ACC112 (cell line): ENCODE results near the gene CACNA2D1.
A peak's percentile ranks its signal among the peaks of the same experiment; 100 is the strongest.

Experiments
- H2AFZ ChIP-seq: fragments of 200-600 bp; sonication (generic); one replicate; pipeline ENCODE4 v1.6.0; 2017; ENCODE audit warnings: antibody characterized with exemption, low read length; ENCODE audit not compliant: unreplicated experiment
- H3K27ac ChIP-seq: fragments of 200-600 bp; sonication (generic); 2 replicates; pipeline ENCODE4 v1.5.1; 2014; ENCODE audit warnings: low read depth, mild to moderate bottlenecking, antibody characterized with exemption, low read length, moderate library complexity
- H3K27me3 ChIP-seq: fragments of 200-600 bp; sonication (generic); 2 replicates; pipeline ENCODE4 v1.6.1; 2014; ENCODE audit warnings: mild to moderate bottlenecking, antibody characterized with exemption, low read length, moderate library complexity, mixed read lengths; ENCODE audit not compliant: insufficient read depth
- H3K36me3 ChIP-seq: fragments of 200-600 bp; sonication (generic); 2 replicates; pipeline ENCODE4 v1.6.1; 2016; ENCODE audit warnings: mild to moderate bottlenecking, antibody characterized with exemption, low read length, moderate library complexity, mixed read lengths; ENCODE audit not compliant: insufficient read depth
- H3K4me1 ChIP-seq: fragments of 200-600 bp; sonication (generic); one replicate; pipeline ENCODE4 v1.6.1; 2016; ENCODE audit warnings: low read length, mixed read lengths; ENCODE audit not compliant: insufficient read depth, unreplicated experiment, control insufficient read depth
- H3K4me3 ChIP-seq: fragments of 200-600 bp; sonication (generic); 2 replicates; pipeline ENCODE4 v1.5.1; 2014; ENCODE audit warnings: mild to moderate bottlenecking, low read depth, low read length
- H3K79me2 ChIP-seq: fragments of 200-600 bp; sonication (generic); one replicate; pipeline ENCODE4 v1.6.0; 2016; ENCODE audit warnings: low read length; ENCODE audit not compliant: control insufficient read depth, unreplicated experiment, insufficient read depth

Gene CACNA2D1

GRCh38 chr7:82375129-82375528, 68.4 kb downstream of the CACNA2D1 start:
- H3K27ac ChIP-seq: no peak overlapping the region
- no peak overlapping the region for H3K4me3 ChIP-seq
- no peak overlapping the region for H2AFZ ChIP-seq
- H3K36me3 ChIP-seq: no peaks in the 10 kb centered on the region
- H3K4me1 ChIP-seq: no peaks in the 10 kb centered on the region
- no peaks in the 10 kb centered on the region for H3K27me3 ChIP-seq
- no peaks in the 10 kb centered on the region for H3K79me2 ChIP-seq

DNA sequence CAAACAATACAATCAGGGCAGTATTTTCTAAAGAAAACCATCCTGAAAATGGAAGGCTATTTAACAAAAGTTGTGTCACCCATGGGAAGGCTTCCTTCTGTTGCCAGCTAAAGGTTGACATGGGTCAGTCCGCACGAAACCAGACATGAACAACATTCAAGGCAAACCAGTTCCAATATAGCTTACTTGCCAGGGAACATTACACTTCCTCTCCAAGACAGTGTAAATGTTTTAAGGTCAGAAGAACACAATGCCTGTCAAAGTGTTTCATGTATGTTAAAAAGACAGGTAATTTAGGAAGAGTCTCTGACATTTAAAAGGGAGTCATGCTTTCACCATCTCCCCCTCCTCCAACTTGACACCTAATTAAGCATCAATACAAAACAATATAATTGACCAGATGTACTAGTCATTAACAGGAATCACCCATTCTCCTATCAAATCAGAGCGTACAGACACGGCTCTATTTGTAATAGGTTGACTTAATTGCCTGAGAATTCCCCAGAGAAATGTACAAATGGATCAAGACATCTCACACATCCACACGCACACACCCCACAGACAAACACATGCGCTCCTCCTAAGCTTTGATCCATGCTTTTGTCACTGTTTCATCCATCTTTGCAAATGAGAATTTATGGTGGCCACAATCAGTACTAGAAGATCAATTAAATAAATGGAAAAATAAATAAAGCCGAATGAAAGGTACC, 69.5 kb downstream of the CACNA2D1 start:
- no peaks in the 10 kb centered on the region for H3K4me1 ChIP-seq
- no peak overlapping the region for H3K27ac ChIP-seq
- H2AFZ ChIP-seq: no peak overlapping the region
- H3K36me3 ChIP-seq: no peaks in the 10 kb centered on the region
- H3K27me3 ChIP-seq: no peaks in the 10 kb centered on the region
- H3K79me2 ChIP-seq: no peaks in the 10 kb centered on the region
- no peak overlapping the region for H3K4me3 ChIP-seq

DNA sequence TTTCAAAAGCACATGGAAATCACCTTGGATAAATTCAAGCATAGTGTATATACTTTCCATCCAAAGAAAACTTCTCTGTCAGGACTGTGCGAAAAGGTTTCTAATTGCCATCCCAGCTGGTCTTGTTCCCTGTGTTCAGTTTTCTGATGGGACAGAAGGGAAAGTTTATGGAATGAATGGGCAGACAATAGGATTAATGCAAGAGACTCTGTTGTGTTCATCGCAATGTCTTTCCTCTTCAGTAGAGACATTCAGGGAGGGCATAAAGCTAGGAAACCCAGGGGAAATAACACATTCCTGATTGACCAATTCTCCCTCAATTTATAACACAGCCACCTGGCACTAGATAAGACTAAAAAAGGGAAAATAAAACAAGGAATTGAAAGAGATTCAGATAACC, 78.9 kb downstream of the CACNA2D1 start:
- peaks cover 13% of the 10 kb centered on the region for H3K4me1 ChIP-seq
- no peaks in the 10 kb centered on the region for H3K27me3 ChIP-seq
- H3K36me3 ChIP-seq: no peaks in the 10 kb centered on the region
- H3K4me3 ChIP-seq: no peak overlapping the region
- no peak overlapping the region for H3K27ac ChIP-seq
- H3K79me2 ChIP-seq: no peaks in the 10 kb centered on the region
- H2AFZ ChIP-seq: no peak overlapping the region

- H3K27me3 ChIP-seq: no peaks in the 10 kb centered on the region
- peaks cover 13% of the 10 kb centered on the region for H3K4me1 ChIP-seq
- H3K36me3 ChIP-seq: no peaks in the 10 kb centered on the region
- no peak overlapping the region for H2AFZ ChIP-seq
- H3K4me3 ChIP-seq: no peak overlapping the region
- no peaks in the 10 kb centered on the region for H3K79me2 ChIP-seq
- H3K27ac ChIP-seq: no peak overlapping the region
These were observed 79.5 kb downstream of the CACNA2D1 start for GRCh38 chr7:82364048-82364447.

DNA sequence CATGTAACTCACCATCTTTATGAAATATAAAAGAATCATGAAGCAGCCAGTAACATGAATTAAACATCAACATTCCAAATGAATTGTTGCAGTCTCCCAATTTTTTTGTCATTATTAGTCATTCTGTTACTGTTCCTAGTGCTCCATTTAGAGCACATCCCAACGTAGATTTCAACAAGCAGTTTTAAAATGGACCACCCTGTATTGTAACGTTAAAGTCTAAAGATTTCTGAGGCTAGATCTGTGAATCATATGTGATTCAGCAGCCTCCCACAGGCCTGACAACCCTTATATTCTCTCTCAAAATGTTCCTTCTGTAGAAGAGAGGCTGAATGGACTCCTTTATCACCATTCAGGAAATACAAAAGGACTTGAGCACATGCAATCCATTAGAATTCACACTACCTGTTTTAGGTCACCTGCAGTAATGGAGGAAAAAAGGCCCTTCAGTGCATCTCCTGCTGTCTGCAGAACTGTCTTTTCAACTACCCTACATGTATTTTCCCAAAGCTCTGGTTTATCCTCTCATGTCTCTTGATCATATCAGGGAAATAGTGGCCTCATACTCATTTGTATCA, 81.4 kb downstream of the CACNA2D1 start:
- H3K4me1 ChIP-seq: peaks cover 13% of the 10 kb centered on the region
- H3K27ac ChIP-seq: peak overlapping the region; percentile 69
- H3K79me2 ChIP-seq: no peaks in the 10 kb centered on the region
- no peaks in the 10 kb centered on the region for H3K36me3 ChIP-seq
- H2AFZ ChIP-seq: peak overlapping the region; percentile 79
- H3K27me3 ChIP-seq: no peaks in the 10 kb centered on the region
- H3K4me3 ChIP-seq: peak overlapping the region; percentile 7; the same call in 1 of the 2 replicates

DNA sequence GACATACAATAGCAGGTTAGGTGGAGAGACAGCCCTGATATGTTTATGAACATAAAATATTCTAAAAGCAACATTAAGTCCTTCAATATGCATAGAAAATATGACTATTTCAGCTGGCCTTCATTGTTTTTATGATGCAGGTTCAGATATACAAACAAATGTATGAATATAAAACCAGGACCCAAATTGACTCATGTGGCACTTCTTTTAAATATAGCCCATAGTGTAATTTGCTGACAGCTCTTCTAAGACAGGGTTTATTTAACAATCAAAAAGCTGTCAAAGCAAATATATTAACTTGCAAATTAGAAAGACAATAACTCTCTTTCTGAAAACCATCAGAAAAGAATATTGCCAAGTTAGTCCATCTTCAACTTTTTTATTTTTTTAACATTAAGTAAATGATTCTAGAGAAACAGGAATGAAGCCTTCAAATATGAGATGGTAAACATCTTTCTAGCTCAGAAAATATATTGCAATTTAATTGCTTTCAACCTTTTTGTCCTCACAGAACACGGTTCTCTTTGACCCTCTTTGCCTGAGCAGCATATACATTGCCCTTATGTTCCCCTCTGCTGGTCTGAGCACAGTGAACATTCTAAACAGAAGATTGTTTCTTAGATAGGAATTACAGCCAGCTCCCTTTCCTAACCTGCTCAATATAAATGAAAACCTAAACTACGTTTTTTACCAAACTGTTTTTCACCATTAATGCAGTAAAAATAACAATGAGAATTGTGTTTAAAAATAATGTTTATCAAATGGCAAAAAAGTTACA, 82.8 kb downstream of the CACNA2D1 start:
- no peaks in the 10 kb centered on the region for H3K36me3 ChIP-seq
- H3K27ac ChIP-seq: no peak overlapping the region
- H3K27me3 ChIP-seq: no peaks in the 10 kb centered on the region
- H3K79me2 ChIP-seq: no peaks in the 10 kb centered on the region
- H2AFZ ChIP-seq: no peak overlapping the region
- H3K4me3 ChIP-seq: no peak overlapping the region
- peaks cover 13% of the 10 kb centered on the region for H3K4me1 ChIP-seq

DNA sequence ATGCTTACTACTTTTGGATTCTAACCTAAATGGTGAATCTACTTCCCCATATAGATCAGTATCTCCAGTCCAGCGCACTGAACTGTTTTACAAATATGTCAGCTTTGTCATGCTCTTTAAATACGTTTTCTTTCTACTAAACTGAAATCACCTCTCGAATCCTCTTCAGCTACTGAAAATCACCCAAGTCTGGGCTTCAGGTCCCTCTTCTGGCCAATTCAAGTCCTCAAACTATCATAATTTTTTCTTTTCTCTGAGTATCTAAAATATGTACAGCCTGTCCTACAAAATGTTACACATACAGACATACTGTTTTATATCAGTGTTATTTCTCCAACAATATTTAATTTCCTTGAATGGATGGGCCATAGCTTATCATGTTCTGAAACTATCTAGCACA, 84.2 kb downstream of the CACNA2D1 start:
- Histone ChIP-seq H3K27me3 (no peaks in the 10 kb centered on the region), H3K79me2 (no peaks in the 10 kb centered on the region), H3K36me3 (no peaks in the 10 kb centered on the region)

GRCh38 chr7:82358923-82359322, 84.7 kb downstream of the CACNA2D1 start:
- H3K4me1 ChIP-seq: peaks cover 13% of the 10 kb centered on the region
- H3K36me3 ChIP-seq: no peaks in the 10 kb centered on the region
- no peak overlapping the region for H3K27ac ChIP-seq
- no peaks in the 10 kb centered on the region for H3K27me3 ChIP-seq
- no peak overlapping the region for H2AFZ ChIP-seq
- no peaks in the 10 kb centered on the region for H3K79me2 ChIP-seq
- H3K4me3 ChIP-seq: no peak overlapping the region

More for the DNA sequence above, 84.2 kb downstream of the CACNA2D1 start:
- Histone ChIP-seq H3K27ac (no peak overlapping the region), H2AFZ (no peak overlapping the region), H3K4me3 (no peak overlapping the region), H3K4me1 (peaks cover 13% of the 10 kb centered on the region)

- Histone ChIP-seq H2AFZ (no peak overlapping the region), H3K4me3 (no peak overlapping the region), H3K27ac (no peak overlapping the region), H3K36me3 (no peaks in the 10 kb centered on the region), H3K27me3 (no peaks in the 10 kb centered on the region), H3K79me2 (no peaks in the 10 kb centered on the region), H3K4me1 (peaks cover 13% of the 10 kb centered on the region)
These were observed 85.5 kb downstream of the CACNA2D1 start for GRCh38 chr7:82358009-82358578.

DNA sequence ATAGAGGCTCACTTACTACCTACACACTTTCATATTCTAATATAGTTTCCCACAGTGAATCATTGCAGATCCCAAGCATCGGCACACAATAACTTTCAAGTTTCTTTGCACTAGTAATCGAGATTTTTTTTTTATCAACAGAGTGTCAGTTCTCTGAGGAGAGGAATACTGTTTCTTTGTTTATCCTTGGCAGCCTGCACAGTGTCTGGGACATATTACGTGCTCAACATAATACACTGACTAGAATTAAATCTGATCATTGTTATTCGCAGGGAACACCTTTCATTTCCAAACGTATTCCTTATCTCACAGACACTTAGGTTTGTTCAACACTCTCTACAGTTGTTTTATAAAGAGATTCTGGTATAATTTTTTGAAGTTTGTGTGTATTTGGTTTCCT, 95.3 kb downstream of the CACNA2D1 start:
- no peaks in the 10 kb centered on the region for H3K36me3 ChIP-seq
- H3K27me3 ChIP-seq: no peaks in the 10 kb centered on the region
- no peaks in the 10 kb centered on the region for H3K4me1 ChIP-seq
- H2AFZ ChIP-seq: no peak overlapping the region
- H3K79me2 ChIP-seq: peaks cover 5% of the 10 kb centered on the region
- 0 out of 2 replicates have a peak overlapping the region, but pooled peaks have one; percentile 5 for H3K4me3 ChIP-seq
- H3K27ac ChIP-seq: no peak overlapping the region
